Activated CD4-positive, CD25-positive, alpha-beta regulatory T cell treated with anti-CD3 and anti-CD28 coated beads, Interleukin-2, amount 50 U/mL, for 16 hours (primary cell): ENCODE measurements around the gene FARP1.
"Not testable (repeated sequence)": the region's sequence is repeated elsewhere in the genome, so short reads cannot be mapped to it uniquely, and the experiment has no call there.

ENCODE experiments used
- DNase-seq: peaks from one replicate; pipeline ENCODE4 v3.0.0-alpha.2; 2020; ENCODE audit warnings: low read depth, low spot score

The FARP1 gene

GRCh38 chr13:98364179-98364578 is 221.3 kb downstream of the FARP1 start:
- DNase-seq: no peak

GRCh38 chr13:98364647-98365046 is 221.8 kb downstream of the FARP1 start:
- DNase-seq: no peak

- no peak for DNase-seq
Measured at GRCh38 chr13:98365302-98365701, 222.4 kb downstream of the FARP1 start.

GRCh38 chr13:98366010-98366409 is 223.1 kb downstream of the FARP1 start:
- DNase-seq: no peak

GRCh38 chr13:98366443-98366842 is 223.5 kb downstream of the FARP1 start:
- no peak for DNase-seq

- DNase-seq: no peak
Measured at GRCh38 chr13:98366959-98367358, 224.1 kb downstream of the FARP1 start.

GRCh38 chr13:98368019-98368418 is 225.1 kb downstream of the FARP1 start:
- DNase-seq: no peak

- DNase-seq: not testable (repeated sequence)
Measured at GRCh38 chr13:98369520-98369919, 226.6 kb downstream of the FARP1 start.

GRCh38 chr13:98370261-98370660 is 227.4 kb downstream of the FARP1 start:
- DNase-seq: no peak

GRCh38 chr13:98370806-98371515 is 228.1 kb downstream of the FARP1 start:
- DNase-seq: no peak

GRCh38 chr13:98371516-98372023 is 228.7 kb downstream of the FARP1 start:
- DNase-seq: no peak

- DNase-seq: no peak
Measured at GRCh38 chr13:98372876-98373275, 230.0 kb downstream of the FARP1 start.

GRCh38 chr13:98374750-98375149 is 231.9 kb downstream of the FARP1 start:
- DNase-seq: no peak

- no peak for DNase-seq
Measured at GRCh38 chr13:98377635-98378378, 234.9 kb downstream of the FARP1 start.

- no peak for DNase-seq
Measured at GRCh38 chr13:98384739-98385138, 241.8 kb downstream of the FARP1 start.

- no peak for DNase-seq
Measured at GRCh38 chr13:98385606-98386005, 242.7 kb downstream of the FARP1 start.

- DNase-seq: no peak
Measured at GRCh38 chr13:98386637-98387036, 243.7 kb downstream of the FARP1 start.

GRCh38 chr13:98389319-98389718 is 246.4 kb downstream of the FARP1 start:
- no peak for DNase-seq

- DNase-seq: no peak
Measured at GRCh38 chr13:98390086-98390715, 247.3 kb downstream of the FARP1 start.

GRCh38 chr13:98393873-98394272 is 251.0 kb downstream of the FARP1 start:
- no peak for DNase-seq

- DNase-seq: no peak
Measured at GRCh38 chr13:98394820-98395510, 252.1 kb downstream of the FARP1 start.
